A673 (cell line): ENCODE data around the gene TMUB2. TPM values are rescaled to one million over a fixed set of nuclear protein-coding genes. Genes with fewer than 3 reads are reported as not detected.

Experiments used
- BruUV-seq: library from RNA; stranded (reverse); fragments of 400-500 nt; replicated peaks from 2 replicates; lab custom pipeline; 2021; lab: Mats Ljungman, UMichigan
- CTCF ChIA-PET: fragments of 300-600 bp; sonication (Branson Sonifier 250); formaldehyde crosslinking; loops from one replicate; lab custom pipeline; 2022; ENCODE audit warnings: antibody characterized with exemption; lab: Charles Lee
- POLR2A ChIA-PET: fragments of 300-600 bp; sonication (Branson Sonifier 250); formaldehyde crosslinking; loops from one replicate; lab custom pipeline; 2022; ENCODE audit warnings: antibody characterized with exemption; ENCODE audit not compliant: low non-redundant PET; lab: Charles Lee
- DNase-seq: peaks from one replicate; pipeline ENCODE4 v3.0.0-alpha.2; 2015; ENCODE audit warnings: low spot score
- H3K27ac ChIP-seq: fragments of 200-600 bp; sonication (generic); 2 replicates; pipeline ENCODE4 v1.5.1; 2016; ENCODE audit warnings: mixed run types, low read depth, mild to moderate bottlenecking, mixed read lengths, antibody characterized with exemption, low read length; ENCODE audit not compliant: poor library complexity, severe bottlenecking
- H3K27me3 ChIP-seq: fragments of 200-600 bp; sonication (generic); replicated peaks from 2 replicates; pipeline ENCODE4 v1.6.1; 2017; ENCODE audit warnings: mixed run types, low read depth, mild to moderate bottlenecking, mixed read lengths, antibody characterized with exemption, low read length; ENCODE audit not compliant: insufficient read depth, poor library complexity
- H3K36me3 ChIP-seq: fragments of 200-600 bp; sonication (generic); 2 replicates; pipeline ENCODE4 v1.6.1; 2016; ENCODE audit warnings: mixed run types, mild to moderate bottlenecking, mixed read lengths, antibody characterized with exemption, low read length; ENCODE audit not compliant: insufficient read depth, poor library complexity, severe bottlenecking
- H3K4me1 ChIP-seq: fragments of 200-600 bp; sonication (generic); 2 replicates; pipeline ENCODE4 v1.6.1; 2017; ENCODE audit warnings: mixed run types, mild to moderate bottlenecking, mixed read lengths, antibody characterized with exemption, low read length; ENCODE audit not compliant: insufficient read depth, poor library complexity, severe bottlenecking
- H3K4me3 ChIP-seq: fragments of 200-600 bp; sonication (generic); 2 replicates; pipeline ENCODE4 v1.5.1; 2016; ENCODE audit warnings: low read depth, mixed run types, mild to moderate bottlenecking, mixed read lengths, low read length; ENCODE audit not compliant: poor library complexity, severe bottlenecking
- H3K9me3 ChIP-seq: fragments of 200-600 bp; sonication (generic); 2 replicates; pipeline ENCODE4 v1.6.1; 2016; ENCODE audit warnings: mixed run types, low read depth, mild to moderate bottlenecking, mixed read lengths, antibody characterized with exemption, low read length; ENCODE audit not compliant: poor library complexity, severe bottlenecking
- EZH2 ChIP-seq: fragments of 200-600 bp; sonication (generic); IDR thresholded peaks from 2 replicates; pipeline ENCODE4 v1.6.1; 2017; ENCODE audit warnings: borderline replicate concordance, low read depth, mild to moderate bottlenecking, mixed read lengths, antibody characterized with exemption, low read length; ENCODE audit not compliant: poor library complexity, severe bottlenecking
- intact Hi-C: fragments of 100-400 bp; cut with micrococcal nuclease; formaldehyde crosslinking; loops from one replicate; pipeline ENCODE4 v1.10.0; 2022; ENCODE audit not compliant: unreplicated experiment
- total RNA-seq: library from RNA; stranded (reverse); gene quantifications from 2 replicates; pipeline ENCODE4 v1.2.3, GENCODE V29; 2021
- TF ChIP-seq, protein P1 (sequence below): fragments of 300-800, 200-600 bp; sonication (generic); conservative IDR thresholded peaks from 2 replicates; pipeline ENCODE4 v1.5.1; 2017; ENCODE audit warnings: low read depth, mild to moderate bottlenecking, antibody characterized with exemption, low read length, moderate library complexity, mixed read lengths

TMUB2 gene
- total RNA-seq, 1 experiment from 2014 or later = 13.0 TPM

DNA sequence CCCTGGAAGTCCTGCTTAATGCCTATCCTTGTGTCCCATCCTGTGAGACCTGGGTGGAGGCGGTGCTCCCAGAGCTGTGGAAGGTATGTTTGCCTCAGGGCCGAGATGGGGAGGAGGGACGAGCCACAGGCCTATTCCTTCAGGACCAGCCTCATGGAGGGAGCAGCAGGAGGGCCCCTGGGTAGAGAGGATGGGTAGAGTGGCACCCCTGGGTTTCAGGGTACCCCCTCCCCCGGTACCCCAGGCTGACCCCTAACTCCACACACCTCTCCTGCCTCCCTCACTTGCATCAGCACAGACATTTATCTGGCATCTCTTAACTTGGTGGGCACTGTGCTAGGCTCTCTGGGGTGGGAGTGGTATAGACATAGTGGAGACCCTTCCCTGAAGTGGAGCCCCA lies 9.1 kb upstream of the TMUB2 start:
- Histone ChIP-seq H3K4me3 (no peak overlapping the region), H3K27me3 (no peaks in the 10 kb centered on the region), H3K4me1 (no peaks in the 10 kb centered on the region), H3K36me3 (no peaks in the 10 kb centered on the region), H3K27ac (no peak overlapping the region), H3K9me3 (no peaks in the 10 kb centered on the region)
- CTCF ChIA-PET = no interaction called here
- no peak for TF ChIP-seq EZH2
- TF ChIP-seq, protein P1, sequence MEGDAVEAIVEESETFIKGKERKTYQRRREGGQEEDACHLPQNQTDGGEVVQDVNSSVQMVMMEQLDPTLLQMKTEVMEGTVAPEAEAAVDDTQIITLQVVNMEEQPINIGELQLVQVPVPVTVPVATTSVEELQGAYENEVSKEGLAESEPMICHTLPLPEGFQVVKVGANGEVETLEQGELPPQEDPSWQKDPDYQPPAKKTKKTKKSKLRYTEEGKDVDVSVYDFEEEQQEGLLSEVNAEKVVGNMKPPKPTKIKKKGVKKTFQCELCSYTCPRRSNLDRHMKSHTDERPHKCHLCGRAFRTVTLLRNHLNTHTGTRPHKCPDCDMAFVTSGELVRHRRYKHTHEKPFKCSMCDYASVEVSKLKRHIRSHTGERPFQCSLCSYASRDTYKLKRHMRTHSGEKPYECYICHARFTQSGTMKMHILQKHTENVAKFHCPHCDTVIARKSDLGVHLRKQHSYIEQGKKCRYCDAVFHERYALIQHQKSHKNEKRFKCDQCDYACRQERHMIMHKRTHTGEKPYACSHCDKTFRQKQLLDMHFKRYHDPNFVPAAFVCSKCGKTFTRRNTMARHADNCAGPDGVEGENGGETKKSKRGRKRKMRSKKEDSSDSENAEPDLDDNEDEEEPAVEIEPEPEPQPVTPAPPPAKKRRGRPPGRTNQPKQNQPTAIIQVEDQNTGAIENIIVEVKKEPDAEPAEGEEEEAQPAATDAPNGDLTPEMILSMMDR = no peak
- DNase-seq = no peak
- POLR2A ChIA-PET = no interaction called here
- BruUV-seq = no TSS peak
- intact Hi-C loops = no loop called here

DNA sequence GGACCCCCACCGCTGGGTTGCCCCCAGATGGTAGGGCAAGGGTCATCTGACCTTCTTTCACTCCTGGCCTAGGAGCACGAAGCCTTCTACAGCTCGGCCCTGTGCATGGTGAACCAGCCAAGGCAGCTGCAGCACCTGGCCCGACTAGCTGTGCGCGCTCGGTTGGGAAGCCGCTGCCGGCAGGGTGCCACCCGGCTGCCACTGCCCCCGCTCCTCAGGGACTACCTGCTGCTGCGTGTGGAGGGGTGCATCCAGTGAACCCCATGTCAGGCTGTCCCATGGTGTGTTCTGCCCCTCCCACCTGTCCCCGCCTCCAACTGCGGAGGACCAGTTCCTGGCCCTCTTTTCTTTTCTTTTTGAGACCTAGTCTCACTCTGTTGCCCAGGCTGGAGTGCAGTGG lies 8.6 kb upstream of the TMUB2 start:
- H3K4me1 ChIP-seq = no peaks in the 10 kb centered on the region
- DNase-seq = no peak
- no peak overlapping the region for H3K4me3 ChIP-seq
- TF ChIP-seq EZH2 = no peak
- TF ChIP-seq, protein P1 = no peak
- no peaks in the 10 kb centered on the region for H3K27me3 ChIP-seq
- no peaks in the 10 kb centered on the region for H3K36me3 ChIP-seq
- POLR2A ChIA-PET = no interaction called here
- intact Hi-C loops = no loop called here
- no TSS peak for BruUV-seq
- CTCF ChIA-PET = no interaction called here
- H3K9me3 ChIP-seq = no peaks in the 10 kb centered on the region
- no peak overlapping the region for H3K27ac ChIP-seq

DNA sequence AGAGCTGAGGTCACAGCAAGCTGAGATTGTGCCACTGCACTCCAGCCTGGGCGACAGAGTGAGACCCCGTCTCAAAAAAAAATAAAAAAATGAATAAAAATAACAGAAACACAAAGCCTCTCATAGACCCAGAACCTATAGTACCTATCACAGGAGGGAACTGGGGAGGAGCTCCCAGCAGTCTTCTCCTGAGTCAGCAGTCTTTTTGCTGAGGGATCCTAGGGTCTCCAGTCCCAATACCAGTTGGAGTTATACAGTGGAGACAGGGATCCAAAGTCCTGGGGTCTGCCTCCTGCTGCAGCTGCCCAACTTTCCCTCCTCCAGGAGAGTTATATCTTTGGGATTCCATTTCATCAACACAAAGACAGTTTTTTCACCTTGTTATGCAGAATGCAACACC lies 3.7 kb upstream of the TMUB2 start:
- Histone ChIP-seq H3K36me3 (no peaks in the 10 kb centered on the region), H3K27me3 (no peaks in the 10 kb centered on the region), H3K27ac (no peak overlapping the region), H3K4me1 (peaks cover 5% of the 10 kb centered on the region), H3K9me3 (no peaks in the 10 kb centered on the region), H3K4me3 (no peak overlapping the region)
- no TSS peak for BruUV-seq
- TF ChIP-seq, protein P1 = no peak
- TF ChIP-seq EZH2 = no peak
- ChIA-PET POLR2A (no interaction called here), CTCF (no interaction called here)
- no peak for DNase-seq
- intact Hi-C loops = no loop called here
